ENCODE measurements around the gene DHRS7B. TPM values are rescaled to one million over a fixed set of nuclear protein-coding genes. Genes with fewer than 3 reads are reported as not detected.

DHRS7B gene
- total and polyA plus RNA-seq, 2 of the 13 experiments (the other 11 are each of a cell fraction or from before 2014, with no cell fraction given), result 20.0 to 35.8 TPM

DNA sequence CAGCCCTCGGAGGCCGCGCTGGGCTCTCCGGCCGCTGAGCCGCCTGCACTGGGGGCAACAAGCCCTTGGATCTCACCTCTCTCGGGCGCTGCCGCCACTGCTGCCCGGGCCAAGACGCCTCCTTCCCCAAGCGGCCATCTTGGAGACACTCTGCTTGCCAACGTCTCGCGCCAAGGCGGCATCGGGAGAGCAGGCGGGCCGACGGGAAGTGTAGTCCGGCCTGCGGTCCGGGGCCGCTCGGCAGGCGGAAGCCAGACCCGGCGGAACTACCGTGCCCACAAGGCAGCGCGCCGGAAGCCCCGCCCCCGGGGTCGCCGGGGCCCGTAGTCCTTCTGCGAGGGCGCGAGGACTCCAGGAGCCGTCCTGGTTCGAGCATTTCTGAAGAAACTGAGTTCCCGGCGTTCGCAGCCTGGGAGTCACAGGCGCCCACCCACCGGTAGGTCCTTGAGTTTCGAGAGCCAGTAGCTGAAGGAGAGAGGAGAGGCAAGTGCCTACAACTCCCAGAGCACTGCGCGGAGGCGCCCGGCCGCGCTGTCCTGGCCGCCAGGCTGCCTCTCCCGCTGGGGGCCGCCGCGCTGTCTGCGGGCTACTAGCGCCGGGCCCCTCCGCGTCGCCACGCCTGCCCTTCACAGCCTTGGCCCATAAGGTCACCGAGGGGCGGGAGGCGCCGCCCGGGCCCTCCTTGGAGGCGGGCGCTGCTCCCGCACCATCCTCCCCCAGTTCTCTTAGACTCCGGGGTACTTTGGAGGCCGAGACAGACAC lies 87.4 kb downstream of the DHRS7B start, which contains the start of gene TMEM11 (continued):
- TF ChIP-seq RAD51 (IDR thresholded peaks at IDR 0.05; ENCODE audit: borderline replicate concordance) (no peak), ZBTB38 (CRISPR knock-in tag; IDR thresholded peaks at IDR 0.05) (no peak), ZSCAN29 (CRISPR knock-in tag; conservative IDR thresholded peaks at IDR 0.05) (no peak), STAG1 (CRISPR knock-in tag; IDR thresholded peaks at IDR 0.05) (no peak), NFYB (CRISPR knock-in tag; IDR thresholded peaks at IDR 0.05) (peak; percentile 36), HCFC1 (IDR thresholded peaks at IDR 0.05; ENCODE audit: low read depth, low read length) (peak; percentile 98), FOXA3 (CRISPR knock-in tag; IDR thresholded peaks at IDR 0.05) (no peak), ZZZ3 (CRISPR knock-in tag; IDR thresholded peaks at IDR 0.05; ENCODE audit: borderline replicate concordance) (no peak), SIX4 (CRISPR knock-in tag; IDR thresholded peaks at IDR 0.05) (no peak), ISX (CRISPR knock-in tag; conservative IDR thresholded peaks at IDR 0.05) (no peak), ZNF333 (CRISPR knock-in tag; IDR thresholded peaks at IDR 0.05; ENCODE audit: borderline replicate concordance) (no peak), RBM39 (IDR thresholded peaks at IDR 0.05; ENCODE audit: low read depth, low read length, poor library complexity, severe bottlenecking) (no peak), ZNF891 (CRISPR knock-in tag; IDR thresholded peaks at IDR 0.05) (no peak; the same call in 1 of the 2 replicates)
- TF ChIP-seq, protein P1, sequence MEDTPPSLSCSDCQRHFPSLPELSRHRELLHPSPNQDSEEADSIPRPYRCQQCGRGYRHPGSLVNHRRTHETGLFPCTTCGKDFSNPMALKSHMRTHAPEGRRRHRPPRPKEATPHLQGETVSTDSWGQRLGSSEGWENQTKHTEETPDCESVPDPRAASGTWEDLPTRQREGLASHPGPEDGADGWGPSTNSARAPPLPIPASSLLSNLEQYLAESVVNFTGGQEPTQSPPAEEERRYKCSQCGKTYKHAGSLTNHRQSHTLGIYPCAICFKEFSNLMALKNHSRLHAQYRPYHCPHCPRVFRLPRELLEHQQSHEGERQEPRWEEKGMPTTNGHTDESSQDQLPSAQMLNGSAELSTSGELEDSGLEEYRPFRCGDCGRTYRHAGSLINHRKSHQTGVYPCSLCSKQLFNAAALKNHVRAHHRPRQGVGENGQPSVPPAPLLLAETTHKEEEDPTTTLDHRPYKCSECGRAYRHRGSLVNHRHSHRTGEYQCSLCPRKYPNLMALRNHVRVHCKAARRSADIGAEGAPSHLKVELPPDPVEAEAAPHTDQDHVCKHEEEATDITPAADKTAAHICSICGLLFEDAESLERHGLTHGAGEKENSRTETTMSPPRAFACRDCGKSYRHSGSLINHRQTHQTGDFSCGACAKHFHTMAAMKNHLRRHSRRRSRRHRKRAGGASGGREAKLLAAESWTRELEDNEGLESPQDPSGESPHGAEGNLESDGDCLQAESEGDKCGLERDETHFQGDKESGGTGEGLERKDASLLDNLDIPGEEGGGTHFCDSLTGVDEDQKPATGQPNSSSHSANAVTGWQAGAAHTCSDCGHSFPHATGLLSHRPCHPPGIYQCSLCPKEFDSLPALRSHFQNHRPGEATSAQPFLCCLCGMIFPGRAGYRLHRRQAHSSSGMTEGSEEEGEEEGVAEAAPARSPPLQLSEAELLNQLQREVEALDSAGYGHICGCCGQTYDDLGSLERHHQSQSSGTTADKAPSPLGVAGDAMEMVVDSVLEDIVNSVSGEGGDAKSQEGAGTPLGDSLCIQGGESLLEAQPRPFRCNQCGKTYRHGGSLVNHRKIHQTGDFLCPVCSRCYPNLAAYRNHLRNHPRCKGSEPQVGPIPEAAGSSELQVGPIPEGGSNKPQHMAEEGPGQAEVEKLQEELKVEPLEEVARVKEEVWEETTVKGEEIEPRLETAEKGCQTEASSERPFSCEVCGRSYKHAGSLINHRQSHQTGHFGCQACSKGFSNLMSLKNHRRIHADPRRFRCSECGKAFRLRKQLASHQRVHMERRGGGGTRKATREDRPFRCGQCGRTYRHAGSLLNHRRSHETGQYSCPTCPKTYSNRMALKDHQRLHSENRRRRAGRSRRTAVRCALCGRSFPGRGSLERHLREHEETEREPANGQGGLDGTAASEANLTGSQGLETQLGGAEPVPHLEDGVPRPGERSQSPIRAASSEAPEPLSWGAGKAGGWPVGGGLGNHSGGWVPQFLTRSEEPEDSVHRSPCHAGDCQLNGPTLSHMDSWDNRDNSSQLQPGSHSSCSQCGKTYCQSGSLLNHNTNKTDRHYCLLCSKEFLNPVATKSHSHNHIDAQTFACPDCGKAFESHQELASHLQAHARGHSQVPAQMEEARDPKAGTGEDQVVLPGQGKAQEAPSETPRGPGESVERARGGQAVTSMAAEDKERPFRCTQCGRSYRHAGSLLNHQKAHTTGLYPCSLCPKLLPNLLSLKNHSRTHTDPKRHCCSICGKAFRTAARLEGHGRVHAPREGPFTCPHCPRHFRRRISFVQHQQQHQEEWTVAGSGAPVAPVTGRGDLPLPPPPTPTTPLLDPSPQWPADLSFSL (CRISPR knock-in tag; IDR thresholded peaks at IDR 0.05), result no peak
- TF ChIP-seq, protein P2, sequence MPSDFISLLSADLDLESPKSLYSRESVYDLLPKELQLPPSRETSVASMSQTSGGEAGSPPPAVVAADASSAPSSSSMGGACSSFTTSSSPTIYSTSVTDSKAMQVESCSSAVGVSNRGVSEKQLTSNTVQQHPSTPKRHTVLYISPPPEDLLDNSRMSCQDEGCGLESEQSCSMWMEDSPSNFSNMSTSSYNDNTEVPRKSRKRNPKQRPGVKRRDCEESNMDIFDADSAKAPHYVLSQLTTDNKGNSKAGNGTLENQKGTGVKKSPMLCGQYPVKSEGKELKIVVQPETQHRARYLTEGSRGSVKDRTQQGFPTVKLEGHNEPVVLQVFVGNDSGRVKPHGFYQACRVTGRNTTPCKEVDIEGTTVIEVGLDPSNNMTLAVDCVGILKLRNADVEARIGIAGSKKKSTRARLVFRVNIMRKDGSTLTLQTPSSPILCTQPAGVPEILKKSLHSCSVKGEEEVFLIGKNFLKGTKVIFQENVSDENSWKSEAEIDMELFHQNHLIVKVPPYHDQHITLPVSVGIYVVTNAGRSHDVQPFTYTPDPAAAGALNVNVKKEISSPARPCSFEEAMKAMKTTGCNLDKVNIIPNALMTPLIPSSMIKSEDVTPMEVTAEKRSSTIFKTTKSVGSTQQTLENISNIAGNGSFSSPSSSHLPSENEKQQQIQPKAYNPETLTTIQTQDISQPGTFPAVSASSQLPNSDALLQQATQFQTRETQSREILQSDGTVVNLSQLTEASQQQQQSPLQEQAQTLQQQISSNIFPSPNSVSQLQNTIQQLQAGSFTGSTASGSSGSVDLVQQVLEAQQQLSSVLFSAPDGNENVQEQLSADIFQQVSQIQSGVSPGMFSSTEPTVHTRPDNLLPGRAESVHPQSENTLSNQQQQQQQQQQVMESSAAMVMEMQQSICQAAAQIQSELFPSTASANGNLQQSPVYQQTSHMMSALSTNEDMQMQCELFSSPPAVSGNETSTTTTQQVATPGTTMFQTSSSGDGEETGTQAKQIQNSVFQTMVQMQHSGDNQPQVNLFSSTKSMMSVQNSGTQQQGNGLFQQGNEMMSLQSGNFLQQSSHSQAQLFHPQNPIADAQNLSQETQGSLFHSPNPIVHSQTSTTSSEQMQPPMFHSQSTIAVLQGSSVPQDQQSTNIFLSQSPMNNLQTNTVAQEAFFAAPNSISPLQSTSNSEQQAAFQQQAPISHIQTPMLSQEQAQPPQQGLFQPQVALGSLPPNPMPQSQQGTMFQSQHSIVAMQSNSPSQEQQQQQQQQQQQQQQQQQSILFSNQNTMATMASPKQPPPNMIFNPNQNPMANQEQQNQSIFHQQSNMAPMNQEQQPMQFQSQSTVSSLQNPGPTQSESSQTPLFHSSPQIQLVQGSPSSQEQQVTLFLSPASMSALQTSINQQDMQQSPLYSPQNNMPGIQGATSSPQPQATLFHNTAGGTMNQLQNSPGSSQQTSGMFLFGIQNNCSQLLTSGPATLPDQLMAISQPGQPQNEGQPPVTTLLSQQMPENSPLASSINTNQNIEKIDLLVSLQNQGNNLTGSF (CRISPR knock-in tag; IDR thresholded peaks at IDR 0.05), result no peak
